HG03095 (cell line): Measurements from ENCODE around the gene KCNG2.

Experiments used
- ATAC-seq: cut with Tn5 transposase; IDR thresholded peaks from one replicate; pipeline ENCODE4 v1.9.1; 2021; ENCODE audit warnings: moderate library complexity; ENCODE audit not compliant: unreplicated experiment

Gene KCNG2

GRCh38 chr18:79784965-79785770 is 12.6 kb upstream of the KCNG2 start:
- ATAC-seq: no peak

- ATAC-seq: no peak
These were observed 11.9 kb upstream of the KCNG2 start for GRCh38 chr18:79785831-79786230.

- no peak for ATAC-seq
These were observed 11.4 kb upstream of the KCNG2 start for GRCh38 chr18:79786304-79786703.

- no peak for ATAC-seq
These were observed 10.8 kb upstream of the KCNG2 start for GRCh38 chr18:79786786-79787526.

- no peak for ATAC-seq
These were observed 10.2 kb upstream of the KCNG2 start for GRCh38 chr18:79787527-79787864.

GRCh38 chr18:79787865-79788733 is 9.6 kb upstream of the KCNG2 start:
- no peak for ATAC-seq

- no peak for ATAC-seq
These were observed 9.0 kb upstream of the KCNG2 start for GRCh38 chr18:79788734-79789085.

GRCh38 chr18:79789091-79789891 is 8.4 kb upstream of the KCNG2 start:
- ATAC-seq: no peak

- no peak for ATAC-seq
These were observed 7.5 kb upstream of the KCNG2 start for GRCh38 chr18:79789901-79790890.

- ATAC-seq: no peak
These were observed 6.5 kb upstream of the KCNG2 start for GRCh38 chr18:79790996-79791972.

- no peak for ATAC-seq
These were observed 5.4 kb upstream of the KCNG2 start for GRCh38 chr18:79792096-79792987.

GRCh38 chr18:79792988-79793355 is 4.8 kb upstream of the KCNG2 start:
- ATAC-seq: no peak

- no peak for ATAC-seq
These were observed 2.9 kb upstream of the KCNG2 start for GRCh38 chr18:79794846-79795245.

GRCh38 chr18:79795446-79795845 is 2.3 kb upstream of the KCNG2 start:
- ATAC-seq: no peak

- no peak for ATAC-seq
These were observed 1.7 kb upstream of the KCNG2 start for GRCh38 chr18:79796016-79796415.

- ATAC-seq: no peak
These were observed 970 bp upstream of the KCNG2 start for GRCh38 chr18:79796531-79797405.
